Prostate gland (tissue), 2 donors: ENCODE data around the gene RPP38.

ENCODE experiments used
- POLR2AphosphoS5 ChIP-seq: sonication (generic); formaldehyde crosslinking; IDR thresholded peaks from one replicate; pipeline ENCODE4 v1.6.1; 2017; ENCODE audit warnings: antibody characterized with exemption
- TF ChIP-seq, protein P1 (sequence below), 4 experiments: fragments of 200-600 bp in 2 of 4; fragments of 450-650 bp in 2 of 4; sonication (generic) in 2 of 4; IDR thresholded peaks; 1 replicate in 3 of 4; 2 replicates in 1 of 4; pipeline ENCODE4 v1.5.1; 2016 to 2019; ENCODE audit warnings: antibody characterized with exemption in 4 of 4, mild to moderate bottlenecking in 2 of 4, moderate library complexity in 2 of 4

- TF ChIP-seq, protein P1, sequence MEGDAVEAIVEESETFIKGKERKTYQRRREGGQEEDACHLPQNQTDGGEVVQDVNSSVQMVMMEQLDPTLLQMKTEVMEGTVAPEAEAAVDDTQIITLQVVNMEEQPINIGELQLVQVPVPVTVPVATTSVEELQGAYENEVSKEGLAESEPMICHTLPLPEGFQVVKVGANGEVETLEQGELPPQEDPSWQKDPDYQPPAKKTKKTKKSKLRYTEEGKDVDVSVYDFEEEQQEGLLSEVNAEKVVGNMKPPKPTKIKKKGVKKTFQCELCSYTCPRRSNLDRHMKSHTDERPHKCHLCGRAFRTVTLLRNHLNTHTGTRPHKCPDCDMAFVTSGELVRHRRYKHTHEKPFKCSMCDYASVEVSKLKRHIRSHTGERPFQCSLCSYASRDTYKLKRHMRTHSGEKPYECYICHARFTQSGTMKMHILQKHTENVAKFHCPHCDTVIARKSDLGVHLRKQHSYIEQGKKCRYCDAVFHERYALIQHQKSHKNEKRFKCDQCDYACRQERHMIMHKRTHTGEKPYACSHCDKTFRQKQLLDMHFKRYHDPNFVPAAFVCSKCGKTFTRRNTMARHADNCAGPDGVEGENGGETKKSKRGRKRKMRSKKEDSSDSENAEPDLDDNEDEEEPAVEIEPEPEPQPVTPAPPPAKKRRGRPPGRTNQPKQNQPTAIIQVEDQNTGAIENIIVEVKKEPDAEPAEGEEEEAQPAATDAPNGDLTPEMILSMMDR (IDR thresholded peaks at IDR 0.05) = no peak
- TF ChIP-seq POLR2AphosphoS5 = no peak
Measured at GRCh38 chr10:15096661-15097010, 519 bp upstream of the RPP38 start.
